GM10266 (cell line): ENCODE measurements around the gene STARD9.

Experiments
- DNase-seq: peaks from one replicate; pipeline ENCODE4 v3.0.0; 2012; ENCODE audit errors: extremely low spot score
- CTCF ChIP-seq: IDR thresholded peaks from 2 replicates; pipeline ENCODE4 v1.5.1; 2012; ENCODE audit warnings: mild to moderate bottlenecking, low read depth; ENCODE audit not compliant: control insufficient read depth, insufficient read depth; ENCODE audit errors: missing control alignments

Gene STARD9

GRCh38 chr15:42721916-42722315 lies 146.5 kb downstream of the STARD9 start:
- no peak for DNase-seq
- no peak for TF ChIP-seq CTCF

- no peak for DNase-seq
- TF ChIP-seq CTCF, result no peak
Measured at GRCh38 chr15:42723068-42723467, 147.7 kb downstream of the STARD9 start.

- DNase-seq, result no peak
Measured at GRCh38 chr15:42724276-42724675, 148.9 kb downstream of the STARD9 start.

GRCh38 chr15:42725331-42725903 lies 150.0 kb downstream of the STARD9 start:
- no peak for DNase-seq
- TF ChIP-seq CTCF, result no peak

More at GRCh38 chr15:42724276-42724675, 148.9 kb downstream of the STARD9 start:
- TF ChIP-seq CTCF, result no peak

- no peak for TF ChIP-seq CTCF
- no peak for DNase-seq
Measured at GRCh38 chr15:42726114-42726513, 150.7 kb downstream of the STARD9 start.

GRCh38 chr15:42727750-42728381 lies 152.5 kb downstream of the STARD9 start:
- no peak for TF ChIP-seq CTCF
- no peak for DNase-seq

GRCh38 chr15:42728560-42728959 lies 153.2 kb downstream of the STARD9 start:
- no peak for TF ChIP-seq CTCF
- DNase-seq, result no peak
